Measurements from ENCODE around the gene TMEM121.
"Not testable (repeated sequence)": the region's sequence is repeated elsewhere in the genome, so short reads cannot be mapped to it uniquely, and the experiment has no call there.

TMEM121 gene

DNA sequence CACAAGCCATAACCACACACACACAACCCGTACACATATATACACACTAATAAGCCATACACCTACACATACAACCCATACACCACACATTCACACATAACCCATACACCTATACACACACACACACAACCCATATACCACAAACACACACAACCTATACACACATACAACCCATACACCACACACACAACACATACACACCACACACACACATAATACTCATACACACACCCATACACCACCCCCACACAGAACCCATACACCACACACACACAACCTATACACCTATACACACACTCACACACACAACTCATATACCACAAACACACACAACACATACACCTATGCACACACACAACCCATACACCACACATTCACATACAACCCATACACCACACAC is 44.1 kb downstream of the TMEM121 start:
- no peak for DNase-seq (ENCODE audit: low read depth in 2 of 2)

DNA sequence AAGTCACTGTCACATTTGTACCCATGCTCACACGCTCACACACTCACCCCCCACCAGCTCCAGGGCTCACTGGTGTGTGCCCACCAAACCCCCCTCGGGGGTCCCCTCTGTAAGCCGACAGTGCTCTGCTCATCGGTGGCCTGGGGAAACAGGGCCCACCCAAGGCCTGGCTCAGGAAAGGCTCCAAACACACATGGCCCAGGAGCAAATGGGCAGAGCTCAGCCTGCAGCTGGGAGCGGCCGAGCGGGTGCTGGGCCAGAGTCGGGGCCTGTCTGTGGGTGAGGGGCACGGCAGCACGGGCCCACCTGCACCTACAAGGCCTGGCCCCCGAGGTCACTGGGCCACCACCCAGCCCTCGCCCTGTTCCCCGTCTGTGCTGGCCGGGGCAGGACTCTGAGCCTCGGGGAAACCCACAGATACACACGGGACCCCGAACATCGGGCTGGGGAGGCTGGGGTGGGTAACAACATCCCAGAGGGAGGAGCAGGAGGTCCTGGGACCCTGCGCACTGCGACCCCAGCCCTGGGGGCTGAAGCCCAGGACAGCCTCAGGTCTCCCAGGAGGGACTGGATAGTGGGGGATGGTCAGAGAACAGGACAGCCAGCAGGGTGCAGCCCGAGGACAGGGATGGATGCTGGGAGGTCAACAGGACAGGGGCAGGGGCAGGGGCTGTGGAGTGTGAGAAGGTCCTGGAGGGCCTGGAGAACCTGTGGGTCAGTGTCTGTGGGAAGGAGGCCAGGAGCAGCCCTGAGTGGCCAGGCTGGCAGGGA is 45.0 kb downstream of the TMEM121 start:
- DNase-seq (ENCODE audit: low read depth in 2 of 2) = not testable (repeated sequence)

- DNase-seq (ENCODE audit: low read depth in 2 of 2) = not testable (repeated sequence)
Observed at GRCh38 chr14:105572063-105572462, 45.7 kb downstream of the TMEM121 start.

DNA sequence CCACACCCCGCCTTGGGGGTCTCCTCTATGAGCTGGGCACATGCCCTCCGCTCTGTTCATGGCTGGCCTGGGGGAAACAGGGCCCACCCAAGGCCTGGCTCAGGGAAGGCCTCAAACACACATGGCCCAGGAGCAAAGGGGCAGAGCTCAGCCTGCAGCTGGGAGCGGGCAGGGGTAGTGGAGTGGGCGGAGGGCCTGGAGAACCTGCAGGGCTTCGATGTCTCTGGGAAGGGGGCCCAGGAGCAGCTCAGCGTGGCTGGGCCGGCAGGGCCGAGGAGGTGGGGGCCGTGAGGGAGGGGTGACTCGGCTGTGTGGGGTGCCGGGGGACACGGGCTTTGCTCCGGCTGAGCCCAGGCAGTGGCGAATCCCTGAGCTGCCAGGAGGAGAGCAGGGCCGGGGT is 47.5 kb downstream of the TMEM121 start:
- not testable (repeated sequence) for DNase-seq (ENCODE audit: low read depth in 2 of 2)

DNA sequence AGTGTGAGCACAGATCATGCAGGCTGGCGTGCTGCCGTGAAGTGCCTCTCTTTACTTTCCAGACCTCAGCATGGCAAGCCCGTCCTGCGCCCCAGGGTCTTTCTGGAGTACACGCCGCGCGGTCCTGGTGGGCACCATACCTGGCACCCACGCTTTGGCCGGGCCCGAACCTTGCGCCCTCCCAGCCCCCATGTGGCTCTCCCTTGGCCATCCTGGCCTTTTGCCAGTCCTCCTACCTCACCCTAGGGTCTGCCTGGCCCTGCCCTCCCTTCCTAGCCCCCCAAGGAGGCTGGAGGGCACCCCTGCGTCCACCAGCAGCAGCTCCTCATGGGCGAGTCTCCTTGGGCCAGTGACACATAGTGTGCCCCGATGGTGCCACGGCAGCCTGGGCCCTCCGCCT is 48.0 kb downstream of the TMEM121 start:
- not testable (repeated sequence) for DNase-seq (ENCODE audit: low read depth in 2 of 2)

DNA sequence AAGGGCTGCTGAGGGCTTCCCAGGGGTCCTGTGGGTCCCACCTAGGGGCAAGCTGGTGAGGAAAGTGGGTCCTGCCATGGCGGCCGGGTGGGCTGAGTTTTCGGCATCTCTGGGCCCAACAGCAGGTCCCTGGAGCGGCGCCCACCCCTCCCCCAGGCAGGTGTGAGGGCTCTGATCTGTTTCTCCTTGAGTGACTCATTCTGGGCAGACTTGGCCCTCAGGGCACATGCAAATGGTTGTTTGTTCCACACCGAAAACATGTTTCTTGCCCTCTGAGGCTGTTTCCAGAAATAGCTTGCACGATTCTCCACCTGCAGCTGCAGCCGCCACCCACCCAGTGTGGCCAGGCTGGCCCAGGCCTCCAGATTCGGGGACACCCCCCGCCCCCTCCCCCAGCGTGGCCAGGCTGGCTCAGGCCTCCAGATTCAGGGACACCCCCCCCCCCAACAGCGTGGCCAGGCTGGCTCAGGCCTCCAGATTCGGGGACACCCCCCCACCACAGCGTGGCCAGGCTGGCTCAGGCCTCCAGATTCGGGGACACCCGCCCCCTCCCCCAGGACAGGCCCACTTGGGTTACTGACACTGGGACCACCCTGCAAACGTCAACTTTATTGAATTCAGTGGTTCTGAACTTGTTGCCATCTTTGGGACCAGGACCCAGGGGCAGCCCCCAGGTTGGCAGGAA is 48.8 kb downstream of the TMEM121 start:
- not testable (repeated sequence) for DNase-seq (ENCODE audit: low read depth in 2 of 2)

DNA sequence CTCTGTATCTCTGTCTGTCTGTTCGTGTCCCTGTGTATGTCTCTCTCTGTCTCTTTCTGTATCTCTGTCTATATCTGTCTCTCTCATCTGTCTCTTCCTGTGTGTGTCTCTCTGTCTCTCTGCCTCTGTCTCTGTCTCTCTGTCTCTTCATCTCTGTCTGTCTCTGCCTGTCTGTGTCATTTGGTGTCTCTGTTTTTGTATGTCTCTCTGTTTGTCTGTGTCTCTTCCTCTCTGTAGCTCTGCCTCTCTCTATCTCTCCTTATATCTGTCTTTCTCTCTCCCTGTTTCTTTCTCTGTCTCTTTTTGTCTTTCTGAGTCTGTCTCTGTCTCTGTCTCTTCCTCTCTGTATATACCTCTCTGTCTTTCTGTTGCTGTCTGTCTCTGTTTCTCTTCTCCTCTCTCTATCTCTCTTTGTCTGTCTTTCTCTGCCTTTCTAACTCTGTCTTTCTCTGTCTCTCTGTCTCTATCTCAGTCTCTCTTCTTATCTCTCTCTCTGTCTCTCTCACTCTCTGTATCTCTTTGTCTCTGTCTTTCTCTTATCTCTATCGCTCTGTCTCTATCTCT is 50.2 kb downstream of the TMEM121 start:
- no peak for DNase-seq (ENCODE audit: low read depth in 2 of 2)

- no peak for DNase-seq (ENCODE audit: low read depth in 2 of 2)
Observed at GRCh38 chr14:105577314-105577861, 51.0 kb downstream of the TMEM121 start.

GRCh38 chr14:105578070-105578469 is 51.7 kb downstream of the TMEM121 start:
- no peak for DNase-seq (ENCODE audit: low read depth in 2 of 2)

- DNase-seq (ENCODE audit: low read depth in 2 of 2) = not testable (repeated sequence)
Observed at GRCh38 chr14:105579221-105579620, 52.8 kb downstream of the TMEM121 start.
